IMR-90 (cell line): ENCODE results near the gene CMIP. TPM values are rescaled to one million over a fixed set of nuclear protein-coding genes. Genes with fewer than 3 reads are reported as not detected.

ENCODE experiments used
- ATAC-seq: fragments of 200-7000 bp; cut with Tn5 transposase; 2 replicates; pipeline ENCODE4 v1.9.1; 2020; ENCODE audit warnings: low read depth, mild to moderate bottlenecking, moderate library complexity
- BruUV-seq: library from RNA; stranded (reverse); fragments of 400-500 nt; replicated peaks from 2 replicates; lab custom pipeline; 2021; lab: Mats Ljungman, UMichigan
- CTCF ChIA-PET: fragments of 300-600 bp; formaldehyde crosslinking; extraction: SDS; loops from one replicate; lab custom pipeline; 2021; ENCODE audit warnings: antibody characterized with exemption; lab: Yijun Ruan, JAX
- POLR2A ChIA-PET: fragments of 300-600 bp; sonication (Branson Sonifier 250); formaldehyde crosslinking; loops from one replicate; lab custom pipeline; 2022; ENCODE audit warnings: antibody characterized with exemption; ENCODE audit not compliant: unreplicated experiment; lab: Charles Lee
- DNase-seq: peaks from one replicate; pipeline ENCODE4 v3.0.0; 2013
- H2AFZ ChIP-seq: replicated peaks from 2 replicates; pipeline ENCODE3; 2013; ENCODE audit warnings: low read length, mild to moderate bottlenecking; ENCODE audit not compliant: poor library complexity
- H2AK5ac ChIP-seq: 2 replicates; pipeline ENCODE4 v1.6.1; 2013; ENCODE audit warnings: low read depth, low read length, inconsistent platforms
- H2AK9ac ChIP-seq: replicated peaks from 2 replicates; pipeline ENCODE3; 2013; ENCODE audit warnings: mild to moderate bottlenecking, low read depth, low read length, moderate library complexity; ENCODE audit not compliant: poor library complexity
- H2BK120ac ChIP-seq: 2 replicates; pipeline ENCODE4 v1.6.1; 2013; ENCODE audit warnings: low read depth, low read length, inconsistent platforms
- H2BK15ac ChIP-seq: 3 replicates; pipeline ENCODE4 v1.6.1; 2013; ENCODE audit warnings: low read depth, low read length, inconsistent platforms
- H2BK20ac ChIP-seq: 2 replicates; pipeline ENCODE4 v1.6.1; 2013; ENCODE audit warnings: low read depth, mild to moderate bottlenecking, inconsistent platforms, low read length, moderate library complexity
- H2BK5ac ChIP-seq: 2 replicates; pipeline ENCODE4 v1.6.1; 2013; ENCODE audit warnings: mild to moderate bottlenecking, low read depth, low read length, inconsistent platforms; ENCODE audit not compliant: poor library complexity, severe bottlenecking
- H3K14ac ChIP-seq: replicated peaks from 2 replicates; pipeline ENCODE4 v1.6.1; 2013; ENCODE audit warnings: low read depth, low read length, inconsistent platforms
- H3K18ac ChIP-seq: 2 replicates; pipeline ENCODE4 v1.6.1; 2013; ENCODE audit warnings: low read depth, low read length, control low read depth
- H3K23ac ChIP-seq: 2 replicates; pipeline ENCODE4 v1.6.1; 2013; ENCODE audit warnings: low read depth, low read length, inconsistent platforms
- H3K27ac ChIP-seq: 2 replicates; pipeline ENCODE4 v1.5.1; 2013; ENCODE audit warnings: mild to moderate bottlenecking, control low read depth, low read length; ENCODE audit not compliant: insufficient read depth
- H3K27me3 ChIP-seq: 2 replicates; pipeline ENCODE4 v1.6.1; 2013; ENCODE audit warnings: low read length; ENCODE audit not compliant: control insufficient read depth, insufficient read depth
- H3K36me3 ChIP-seq: 2 replicates; pipeline ENCODE4 v1.6.1; 2013; ENCODE audit warnings: low read length, mixed read lengths; ENCODE audit not compliant: control insufficient read depth, insufficient read depth
- H3K4ac ChIP-seq: 2 replicates; pipeline ENCODE4 v1.6.1; 2013; ENCODE audit warnings: low read depth, low read length, inconsistent platforms
- H3K4me1 ChIP-seq: 2 replicates; pipeline ENCODE4 v1.6.1; 2013; ENCODE audit warnings: low read length, mixed read lengths; ENCODE audit not compliant: control insufficient read depth, insufficient read depth
- H3K4me2 ChIP-seq: 2 replicates; pipeline ENCODE4 v1.6.1; 2013; ENCODE audit warnings: low read depth, mild to moderate bottlenecking, control low read depth, low read length, moderate library complexity
- H3K4me3 ChIP-seq: 2 replicates; pipeline ENCODE4 v1.5.1; 2013; ENCODE audit warnings: low read depth, mild to moderate bottlenecking, control low read depth, low read length, moderate library complexity; ENCODE audit not compliant: insufficient read depth
- H3K56ac ChIP-seq: 2 replicates; pipeline ENCODE4 v1.6.1; 2013; ENCODE audit warnings: low read length, inconsistent platforms; ENCODE audit not compliant: insufficient read depth; ENCODE audit errors: extremely low read depth
- H3K79me1 ChIP-seq, 2 experiments: 2 replicates each; pipeline ENCODE4 v1.6.1; 2013; ENCODE audit warnings: low read length in 2 of 2, inconsistent platforms in 1 of 2, low read depth in 1 of 2
- H3K9ac ChIP-seq: 2 replicates; pipeline ENCODE4 v1.6.1; 2013; ENCODE audit warnings: low read depth, low read length, control low read depth
- H3K9me1 ChIP-seq: 2 replicates; pipeline ENCODE4 v1.6.1; 2013; ENCODE audit warnings: low read length, inconsistent platforms; ENCODE audit not compliant: insufficient read depth
- H3K9me3 ChIP-seq: 2 replicates; pipeline ENCODE4 v1.6.1; 2013; ENCODE audit warnings: low read length; ENCODE audit not compliant: control insufficient read depth, insufficient read depth
- H4K20me1 ChIP-seq: 2 replicates; pipeline ENCODE4 v1.6.1; 2013; ENCODE audit warnings: low read length, inconsistent platforms; ENCODE audit not compliant: insufficient read depth
- H4K5ac ChIP-seq: 2 replicates; pipeline ENCODE4 v1.6.1; 2013; ENCODE audit warnings: mild to moderate bottlenecking, low read depth, low read length, control low read depth
- H4K8ac ChIP-seq, 2 experiments: 2 replicates each; pipeline ENCODE4 v1.6.1; 2013; ENCODE audit warnings: low read depth in 2 of 2, low read length in 2 of 2, control low read depth in 1 of 2, inconsistent platforms in 1 of 2
- H4K91ac ChIP-seq: 2 replicates; pipeline ENCODE4 v1.6.1; 2013; ENCODE audit warnings: low read depth, low read length, inconsistent platforms; ENCODE audit not compliant: insufficient read depth
- CEBPB ChIP-seq: IDR thresholded peaks from 2 replicates; pipeline ENCODE4 v1.6.1; 2012; ENCODE audit warnings: low read depth, low read length, improper control_type of control experiment
- CHD1 ChIP-seq: IDR thresholded peaks from 2 replicates; pipeline ENCODE4 v1.6.1; 2012; ENCODE audit warnings: low read depth, low read length, improper control_type of control experiment
- NFE2L2 ChIP-seq: fragments of 150-350 bp; IDR thresholded peaks from 2 replicates; pipeline ENCODE4 v1.6.1; 2016; ENCODE audit warnings: low read depth, mild to moderate bottlenecking, low read length
- RAD21 ChIP-seq: IDR thresholded peaks from 2 replicates; pipeline ENCODE4 v1.6.1; 2012; ENCODE audit warnings: low read length, improper control_type of control experiment
- SMC3 ChIP-seq: fragments of 150-350 bp; IDR thresholded peaks from 2 replicates; pipeline ENCODE4 v1.6.1; 2016; ENCODE audit warnings: low read depth, mild to moderate bottlenecking, antibody characterized with exemption, low read length, moderate library complexity
- WGBS, 2 experiments: methylation state at CpG; one replicate each; pipeline versions ENCODE4 v1.1.5 to v1.1.7; 2013; ENCODE audit warnings: missing lambda C conversion rate in 2 of 2; ENCODE audit not compliant: insufficient read length in 1 of 2; ENCODE audit errors: extremely low coverage in 2 of 2; 5-methylcytosine and 5-hydroxymethylcytosine counted together
- dilution Hi-C: fragments of 300-500 bp; cut with HindIII; formaldehyde crosslinking; loops from one replicate; pipeline ENCODE4 v1.14.3; 2018; ENCODE audit warnings: low sequenced_read_pairs; ENCODE audit not compliant: unreplicated experiment
- in situ Hi-C: fragments of 300-500 bp; cut with MboI; formaldehyde crosslinking; loops from 3 replicates; pipeline ENCODE4 v1.14.3; 2019; ENCODE audit warnings: low sequenced_read_pairs, inconsistent platforms, mixed read lengths
- intact Hi-C: fragments of 100-400 bp; cut with micrococcal nuclease; formaldehyde crosslinking; loops from 2 replicates; pipeline ENCODE4 v1.10.0; 2022
- polyA plus RNA-seq, 3 experiments: library from polyadenylated mRNA; depleted of rRNA; stranded (reverse); fragments of >200 nt; gene quantifications; 2 replicates each; pipeline ENCODE4 v1.2.3, GENCODE V29; 2012; ENCODE audit warnings: low replicate concordance in 1 of 3
- total RNA-seq: library from RNA; depleted of rRNA; stranded (reverse); fragments of >200 nt; gene quantifications from 2 replicates; pipeline ENCODE4 v1.2.3, GENCODE V29; 2012

Gene CMIP
- total and polyA plus RNA-seq, 2 of the 4 experiments (the other 2 are of a cell fraction): 3.2 to 11.6 TPM

- H2BK20ac ChIP-seq: no peak overlapping the region
- intact Hi-C loops (no loop called here), dilution Hi-C loops (no loop called here), in situ Hi-C loops (no loop called here)
- peaks cover 24 to 49% of the 10 kb centered on the region in 2 experiments for H3K79me1 ChIP-seq
- no peak overlapping the region for H3K14ac ChIP-seq
- peaks cover 66% of the 10 kb centered on the region for H4K20me1 ChIP-seq
- ChIA-PET CTCF (interaction anchor here (0.8 kb wide), 1 partner anchor 32 kb away, joined by 5 read pairs; no protein-coding TSS in a partner anchor), POLR2A (no interaction called here)
- no peak overlapping the region for H3K4ac ChIP-seq
- no peak overlapping the region for H4K5ac ChIP-seq
- H3K27me3 ChIP-seq: no peaks in the 10 kb centered on the region
- no peaks in the 10 kb centered on the region for H3K36me3 ChIP-seq
- ATAC-seq (peak; percentile 47), DNase-seq (peak; percentile 62)
- no peak for TF ChIP-seq CEBPB
- TF ChIP-seq SMC3: no peak
- TF ChIP-seq NFE2L2: no peak
- TF ChIP-seq CHD1: no peak
- no peak for TF ChIP-seq RAD21
- H4K8ac ChIP-seq: no peak overlapping the region
- no peak overlapping the region for H3K23ac ChIP-seq
- no peak overlapping the region for H2BK5ac ChIP-seq
- no peak overlapping the region for H2BK120ac ChIP-seq
- H3K56ac ChIP-seq: no peak overlapping the region
- H2AK9ac ChIP-seq: no peak overlapping the region
- no peak overlapping the region for H3K4me2 ChIP-seq
- no peak overlapping the region for H3K4me3 ChIP-seq
- no peak overlapping the region for H4K91ac ChIP-seq
- H2AFZ ChIP-seq: no peak overlapping the region
- WGBS, 2 experiments: 0% methylated on average over 1 of the region's 5 CpGs; no CpG with 5 or more reads in 1 of the 2 experiments
- peaks cover 15% of the 10 kb centered on the region for H3K9me1 ChIP-seq
- no TSS peak for BruUV-seq
- H3K27ac ChIP-seq: no peak overlapping the region
- H3K18ac ChIP-seq: no peak overlapping the region
- peaks cover 20% of the 10 kb centered on the region for H3K4me1 ChIP-seq
- peak overlapping the region; percentile 37 for H2AK5ac ChIP-seq
- 0 out of 3 replicates have a peak overlapping the region, but pooled peaks have one; percentile 9 for H2BK15ac ChIP-seq
- no peaks in the 10 kb centered on the region for H3K9me3 ChIP-seq
- H3K9ac ChIP-seq: no peak overlapping the region
These were observed 155.7 kb downstream of the CMIP start for GRCh38 chr16:81600275-81600674.
